Tibial nerve (tissue), 4 donors: ENCODE results near the gene PEBP1.

Experiments
- EP300 ChIP-seq, 2 donors: sonication (generic); formaldehyde crosslinking; IDR thresholded peaks; one replicate each; pipeline ENCODE4 v1.6.1; 2017; ENCODE audit warnings: antibody characterized with exemption in 2 of 2, mild to moderate bottlenecking in 1 of 2
- TF ChIP-seq, protein P1 (sequence below), 5 experiments: fragments of 200-600 bp in 3 of 5; fragments of 450-650 bp in 2 of 5; sonication (generic) in 3 of 5; IDR thresholded peaks; one replicate each; pipeline ENCODE4 v1.5.1; 2016 to 2019; ENCODE audit warnings: antibody characterized with exemption in 5 of 5, mild to moderate bottlenecking in 3 of 5, moderate library complexity in 2 of 5

DNA sequence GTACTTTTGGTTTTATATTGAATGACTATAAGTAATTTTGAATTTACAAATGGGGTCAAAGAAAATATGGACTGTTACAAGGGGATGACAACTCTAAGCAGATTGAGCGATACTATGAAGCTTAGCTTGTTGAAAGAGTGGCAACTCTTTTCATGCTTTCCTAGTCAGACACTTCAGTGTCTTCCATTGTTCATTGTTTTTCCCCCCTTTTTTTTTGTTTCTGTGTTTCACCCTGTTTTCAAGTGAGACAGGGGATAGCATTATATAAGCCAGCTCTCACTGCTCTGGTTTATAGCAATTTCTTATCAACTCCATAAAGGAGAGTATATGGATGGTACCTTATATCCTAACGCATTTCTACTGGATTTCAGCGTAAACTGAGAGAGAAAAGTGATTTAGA lies 24.6 kb downstream of the PEBP1 start:
- TF ChIP-seq EP300 (IDR thresholded peaks at IDR 0.05): no peak
- TF ChIP-seq, protein P1, sequence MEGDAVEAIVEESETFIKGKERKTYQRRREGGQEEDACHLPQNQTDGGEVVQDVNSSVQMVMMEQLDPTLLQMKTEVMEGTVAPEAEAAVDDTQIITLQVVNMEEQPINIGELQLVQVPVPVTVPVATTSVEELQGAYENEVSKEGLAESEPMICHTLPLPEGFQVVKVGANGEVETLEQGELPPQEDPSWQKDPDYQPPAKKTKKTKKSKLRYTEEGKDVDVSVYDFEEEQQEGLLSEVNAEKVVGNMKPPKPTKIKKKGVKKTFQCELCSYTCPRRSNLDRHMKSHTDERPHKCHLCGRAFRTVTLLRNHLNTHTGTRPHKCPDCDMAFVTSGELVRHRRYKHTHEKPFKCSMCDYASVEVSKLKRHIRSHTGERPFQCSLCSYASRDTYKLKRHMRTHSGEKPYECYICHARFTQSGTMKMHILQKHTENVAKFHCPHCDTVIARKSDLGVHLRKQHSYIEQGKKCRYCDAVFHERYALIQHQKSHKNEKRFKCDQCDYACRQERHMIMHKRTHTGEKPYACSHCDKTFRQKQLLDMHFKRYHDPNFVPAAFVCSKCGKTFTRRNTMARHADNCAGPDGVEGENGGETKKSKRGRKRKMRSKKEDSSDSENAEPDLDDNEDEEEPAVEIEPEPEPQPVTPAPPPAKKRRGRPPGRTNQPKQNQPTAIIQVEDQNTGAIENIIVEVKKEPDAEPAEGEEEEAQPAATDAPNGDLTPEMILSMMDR (IDR thresholded peaks at IDR 0.05): no peak
